ENCODE measurements around the gene TIPRL.

DNA sequence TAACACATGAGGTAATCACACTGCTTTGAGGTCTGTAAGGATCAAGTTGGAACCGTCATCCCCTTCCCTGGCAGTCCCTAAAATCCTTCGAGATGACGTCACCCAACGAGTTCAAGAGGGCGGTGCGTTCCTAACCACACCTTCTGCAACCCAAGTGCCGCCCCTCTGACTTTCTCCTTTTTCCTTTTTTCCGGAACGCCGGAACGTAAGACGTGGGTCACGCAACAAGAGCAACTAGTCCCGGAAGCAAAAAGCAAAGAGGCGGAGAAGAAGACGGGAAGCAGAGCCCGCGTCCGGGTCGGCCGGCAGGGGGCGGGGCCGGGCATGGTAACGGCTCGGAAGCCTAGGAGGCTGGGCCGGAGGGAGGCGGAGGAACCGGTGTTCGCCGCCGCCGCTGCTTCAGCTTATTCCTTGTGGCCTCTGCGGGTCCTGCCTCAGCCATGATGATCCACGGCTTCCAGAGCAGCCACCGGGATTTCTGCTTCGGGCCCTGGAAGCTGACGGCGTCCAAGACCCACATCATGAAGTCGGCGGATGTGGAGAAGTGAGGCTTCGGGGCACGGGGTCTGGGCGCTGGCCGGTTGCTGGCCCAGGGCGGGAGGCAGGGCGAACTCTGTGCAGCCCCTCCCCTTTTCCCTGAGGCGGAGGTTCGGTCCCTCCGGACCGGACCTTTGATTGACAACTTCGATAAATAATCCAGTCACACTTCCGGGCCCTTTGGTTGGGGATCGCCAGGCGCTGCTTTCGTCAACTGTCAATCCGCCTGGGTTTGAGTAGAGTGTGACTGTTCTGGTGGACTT is at the start of gene TIPRL:
- TF ChIP-seq POLR2AphosphoS5 (IDR thresholded peaks at IDR 0.05) (peak; percentile 86 to 97 (median 88)), POLR2A (IDR thresholded peaks at IDR 0.05) (no peak), EP300 (IDR thresholded peaks at IDR 0.05) (peak; percentile 32)
- TF ChIP-seq, protein P1, sequence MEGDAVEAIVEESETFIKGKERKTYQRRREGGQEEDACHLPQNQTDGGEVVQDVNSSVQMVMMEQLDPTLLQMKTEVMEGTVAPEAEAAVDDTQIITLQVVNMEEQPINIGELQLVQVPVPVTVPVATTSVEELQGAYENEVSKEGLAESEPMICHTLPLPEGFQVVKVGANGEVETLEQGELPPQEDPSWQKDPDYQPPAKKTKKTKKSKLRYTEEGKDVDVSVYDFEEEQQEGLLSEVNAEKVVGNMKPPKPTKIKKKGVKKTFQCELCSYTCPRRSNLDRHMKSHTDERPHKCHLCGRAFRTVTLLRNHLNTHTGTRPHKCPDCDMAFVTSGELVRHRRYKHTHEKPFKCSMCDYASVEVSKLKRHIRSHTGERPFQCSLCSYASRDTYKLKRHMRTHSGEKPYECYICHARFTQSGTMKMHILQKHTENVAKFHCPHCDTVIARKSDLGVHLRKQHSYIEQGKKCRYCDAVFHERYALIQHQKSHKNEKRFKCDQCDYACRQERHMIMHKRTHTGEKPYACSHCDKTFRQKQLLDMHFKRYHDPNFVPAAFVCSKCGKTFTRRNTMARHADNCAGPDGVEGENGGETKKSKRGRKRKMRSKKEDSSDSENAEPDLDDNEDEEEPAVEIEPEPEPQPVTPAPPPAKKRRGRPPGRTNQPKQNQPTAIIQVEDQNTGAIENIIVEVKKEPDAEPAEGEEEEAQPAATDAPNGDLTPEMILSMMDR (IDR thresholded peaks at IDR 0.05): peak in 6 of 7 experiments; percentile 7 to 88 (median 72)

All from stomach (tissue), 4 donors.